GM18909 (cell line): ENCODE data around the gene KDF1.

Experiments used
- ATAC-seq: cut with Tn5 transposase; IDR thresholded peaks from one replicate; pipeline ENCODE4 v1.9.1; 2021; ENCODE audit warnings: mild to moderate bottlenecking; ENCODE audit not compliant: unreplicated experiment, poor library complexity

Gene KDF1, protein sequence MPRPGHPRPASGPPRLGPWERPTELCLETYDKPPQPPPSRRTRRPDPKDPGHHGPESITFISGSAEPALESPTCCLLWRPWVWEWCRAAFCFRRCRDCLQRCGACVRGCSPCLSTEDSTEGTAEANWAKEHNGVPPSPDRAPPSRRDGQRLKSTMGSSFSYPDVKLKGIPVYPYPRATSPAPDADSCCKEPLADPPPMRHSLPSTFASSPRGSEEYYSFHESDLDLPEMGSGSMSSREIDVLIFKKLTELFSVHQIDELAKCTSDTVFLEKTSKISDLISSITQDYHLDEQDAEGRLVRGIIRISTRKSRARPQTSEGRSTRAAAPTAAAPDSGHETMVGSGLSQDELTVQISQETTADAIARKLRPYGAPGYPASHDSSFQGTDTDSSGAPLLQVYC

DNA sequence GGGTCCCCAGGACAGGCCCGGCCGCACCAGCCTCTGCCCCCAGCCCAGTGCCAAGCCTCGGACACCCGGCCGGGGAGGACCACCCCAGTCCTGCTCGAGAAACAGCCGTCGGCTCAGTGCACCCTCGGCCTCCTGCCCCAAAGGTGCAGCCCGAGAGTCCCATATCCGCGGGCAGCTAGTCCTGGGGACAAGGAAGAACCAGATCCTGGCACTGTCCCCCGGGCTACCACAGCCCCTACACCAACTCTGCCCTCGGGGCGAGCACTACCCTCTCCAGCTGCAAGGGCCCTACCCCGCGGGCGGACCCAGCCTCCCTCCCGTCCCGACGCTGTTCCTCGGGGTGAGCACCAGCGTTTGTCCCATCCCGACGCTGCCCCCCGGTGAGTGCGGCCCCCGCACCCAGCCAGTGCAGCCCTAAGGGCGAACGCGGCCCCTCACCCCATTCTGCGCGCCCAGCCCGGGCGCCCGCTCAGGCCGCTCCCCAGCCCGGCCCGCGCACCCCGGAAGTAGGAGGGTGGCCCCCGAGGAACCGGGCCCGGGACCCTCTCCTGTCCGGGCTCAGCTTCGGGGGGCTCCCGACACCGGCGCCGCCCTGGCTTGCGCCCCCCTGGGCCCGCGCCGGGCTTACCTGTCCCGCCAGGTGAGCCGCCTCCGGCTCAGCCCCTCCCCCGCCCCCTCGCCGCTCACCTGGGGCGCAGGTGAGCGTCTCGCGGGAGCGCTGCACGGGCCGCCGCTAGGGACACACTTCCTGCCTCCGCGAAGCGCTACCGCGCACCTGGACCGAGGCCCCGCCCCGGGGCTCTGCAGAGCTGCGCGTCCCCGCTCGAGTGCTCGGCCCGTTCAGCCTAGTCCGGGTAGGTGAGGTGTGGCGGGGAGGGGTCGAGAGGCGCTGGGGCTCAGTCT is at the start of gene KDF1:
KDF1 (minus strand) TSS at position 747 of the 903 bp plus-strand sequence. CDS start 8,088 bp downstream, outside the sequence.
- ATAC-seq: no peak

DNA sequence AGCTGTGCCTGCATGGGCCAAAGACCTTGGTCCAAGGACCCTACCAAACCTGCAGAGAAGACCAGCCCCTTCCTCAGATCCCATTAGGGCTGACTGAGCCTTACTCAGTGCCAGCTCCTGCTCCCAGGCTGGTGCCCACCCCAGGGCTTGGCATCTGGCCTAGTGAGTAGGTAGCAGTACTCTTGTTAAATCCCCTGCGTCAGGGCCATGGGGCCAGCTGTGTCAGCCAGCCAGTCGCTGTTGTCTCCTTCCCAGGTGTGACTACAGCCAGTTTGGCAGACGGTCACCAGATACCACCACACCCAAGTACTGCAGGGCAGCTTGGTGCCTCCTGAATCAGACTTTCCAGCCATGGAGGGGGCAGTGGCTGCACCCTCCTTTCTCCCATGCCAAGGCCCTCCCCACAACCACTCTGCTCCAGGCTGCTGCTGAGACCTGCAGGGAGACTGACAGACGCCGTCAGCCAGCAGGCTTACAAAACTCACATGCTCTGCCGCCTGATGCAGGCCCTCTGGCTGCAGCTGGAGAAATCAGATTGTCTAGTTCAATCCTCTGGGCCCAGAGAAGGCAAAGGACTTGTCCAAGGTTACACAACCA is 49.4 kb upstream of the KDF1 start:
- ATAC-seq: no peak

DNA sequence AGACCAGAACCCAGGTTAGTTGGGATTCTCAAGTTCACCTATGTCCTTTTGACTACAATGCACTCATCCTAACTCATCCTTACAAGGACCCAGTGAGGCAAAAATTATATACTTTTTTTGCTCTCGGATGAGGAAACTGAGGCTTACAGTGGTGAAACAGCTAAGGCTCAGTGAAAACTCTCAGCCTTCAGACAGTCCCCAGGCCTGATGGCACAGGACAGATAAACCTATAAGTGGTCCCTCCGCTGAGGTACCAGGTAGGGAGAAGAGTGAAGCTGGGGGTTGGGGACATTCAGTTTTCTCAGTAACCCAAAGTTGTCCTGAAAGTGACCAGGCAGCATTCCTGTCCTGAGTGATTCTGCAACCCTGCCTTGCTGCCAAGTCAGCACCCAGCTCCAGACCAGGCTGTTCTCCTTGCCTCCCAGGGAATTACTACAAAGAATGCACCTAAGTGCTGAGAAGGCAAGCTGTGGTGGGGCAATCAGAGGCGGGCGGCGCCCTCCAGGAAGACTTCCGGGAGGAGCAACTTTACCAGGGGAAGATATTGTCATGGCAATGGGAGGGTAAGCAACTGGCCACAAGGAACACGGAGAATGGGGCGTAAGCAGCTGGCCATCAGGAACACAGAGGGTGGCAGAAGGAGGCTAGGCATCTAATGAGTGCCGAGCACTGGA is 47.8 kb upstream of the KDF1 start:
- no peak for ATAC-seq

DNA sequence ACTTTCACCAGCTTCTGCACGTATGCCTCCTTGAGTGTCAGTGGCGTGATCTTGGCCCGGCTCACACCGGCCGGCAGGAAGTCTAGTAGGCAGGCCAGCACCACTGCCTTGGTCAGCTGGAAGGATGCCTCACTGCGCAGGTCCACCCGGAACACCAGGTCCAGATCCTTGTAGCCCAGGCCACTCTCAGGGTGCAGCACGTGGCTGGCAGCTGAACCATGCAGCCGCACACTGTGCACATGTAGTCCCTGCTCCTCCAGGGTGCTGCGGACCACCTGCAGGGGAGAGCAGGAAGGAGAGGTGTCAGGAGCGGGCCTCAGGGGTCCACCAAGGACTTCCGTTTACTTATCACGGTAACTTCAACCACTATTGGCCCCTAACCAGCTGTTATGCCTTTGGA is 46.4 kb upstream of the KDF1 start:
- no peak for ATAC-seq

DNA sequence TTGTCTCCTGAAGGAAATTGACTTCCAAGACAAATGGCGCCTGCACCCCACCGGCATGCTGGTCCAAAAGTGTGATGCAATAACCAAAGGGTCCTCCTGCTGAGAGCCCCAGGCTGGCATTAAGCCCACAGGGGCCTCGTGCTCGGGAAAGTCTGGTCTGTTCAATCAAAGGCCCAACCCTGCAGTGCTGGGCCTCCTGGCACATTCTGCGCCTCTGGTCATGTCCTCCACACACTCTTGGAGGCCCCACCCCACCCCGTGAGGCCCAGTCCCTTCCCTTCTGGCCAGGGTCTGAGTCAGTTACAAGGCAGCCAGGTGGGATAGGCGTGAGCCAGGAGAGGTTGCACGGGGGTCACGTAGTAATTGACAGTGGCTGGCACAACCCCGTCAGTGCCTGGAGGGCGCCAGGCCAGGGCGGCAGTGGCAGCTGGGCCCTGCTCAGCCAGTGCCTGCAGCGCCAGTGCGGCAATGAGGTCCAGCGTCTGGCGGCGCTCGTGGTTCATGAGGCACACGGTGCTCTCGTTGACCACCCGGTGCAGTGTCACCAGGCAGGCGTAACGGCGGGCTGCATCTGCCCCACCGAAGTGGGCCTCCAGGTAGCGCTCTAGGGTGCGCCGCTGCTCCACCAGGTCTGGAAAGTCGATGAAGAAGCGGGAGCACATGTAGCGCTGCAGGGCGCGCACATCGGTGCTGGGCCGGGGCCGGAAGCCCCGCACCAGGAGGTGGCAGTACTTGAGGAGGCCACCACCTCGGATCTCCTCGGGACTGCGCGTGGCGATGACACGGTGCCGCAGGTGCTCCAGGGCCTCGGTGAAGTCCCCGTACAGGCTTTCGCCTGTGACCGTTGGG is 45.6 kb upstream of the KDF1 start:
- ATAC-seq: no peak

DNA sequence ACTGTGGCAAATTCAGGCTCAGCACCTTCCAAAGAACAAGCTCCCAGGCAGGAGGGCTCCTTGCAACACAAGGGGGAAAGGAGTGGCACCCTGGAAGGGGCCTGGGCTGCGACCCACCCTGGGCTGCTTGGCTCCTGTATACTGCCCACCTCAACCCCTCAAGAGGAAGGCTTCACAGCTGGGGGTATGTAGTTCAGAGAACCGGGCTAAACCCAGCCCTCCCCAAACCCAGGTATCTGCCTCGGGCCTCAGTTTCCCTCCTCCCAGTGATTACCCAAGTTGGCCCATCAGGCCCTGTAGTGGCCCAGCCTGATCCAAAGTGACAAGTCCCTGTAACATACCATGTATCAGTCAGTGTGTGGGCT is 44.9 kb upstream of the KDF1 start:
- no peak for ATAC-seq

DNA sequence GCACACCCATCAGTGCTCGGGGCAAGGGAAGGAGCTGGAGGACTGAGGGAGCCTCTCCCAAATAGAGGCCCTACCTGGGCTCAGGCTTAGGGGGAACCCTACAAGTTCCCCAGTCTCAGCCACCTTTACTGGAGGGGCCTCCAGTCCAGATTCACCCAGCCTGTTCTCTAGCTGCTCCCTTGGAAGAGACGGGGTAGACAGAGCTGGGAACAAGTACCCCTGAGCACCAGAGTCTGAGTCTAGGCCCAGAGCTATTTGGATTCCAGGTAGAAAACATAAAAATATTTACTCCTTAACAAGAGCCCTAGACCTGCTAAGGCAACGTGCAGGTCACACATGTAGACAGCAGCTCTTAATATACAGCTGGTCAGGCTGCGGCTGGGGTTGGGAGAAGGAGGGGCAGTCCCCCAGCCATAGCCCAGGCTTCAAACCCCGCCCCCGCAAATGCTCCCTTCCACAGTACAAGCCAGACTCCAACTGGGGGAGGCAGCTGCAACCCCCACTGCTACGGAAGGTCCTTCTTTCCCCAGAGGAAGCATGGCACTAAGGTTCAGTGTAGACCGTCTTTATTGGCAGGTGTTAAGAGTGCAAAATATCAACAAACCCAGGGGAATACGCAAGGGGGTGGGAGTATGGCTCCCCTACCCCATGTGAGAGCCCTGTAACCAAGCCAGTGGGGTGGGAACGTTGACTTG is 44.4 kb upstream of the KDF1 start:
- no peak for ATAC-seq

DNA sequence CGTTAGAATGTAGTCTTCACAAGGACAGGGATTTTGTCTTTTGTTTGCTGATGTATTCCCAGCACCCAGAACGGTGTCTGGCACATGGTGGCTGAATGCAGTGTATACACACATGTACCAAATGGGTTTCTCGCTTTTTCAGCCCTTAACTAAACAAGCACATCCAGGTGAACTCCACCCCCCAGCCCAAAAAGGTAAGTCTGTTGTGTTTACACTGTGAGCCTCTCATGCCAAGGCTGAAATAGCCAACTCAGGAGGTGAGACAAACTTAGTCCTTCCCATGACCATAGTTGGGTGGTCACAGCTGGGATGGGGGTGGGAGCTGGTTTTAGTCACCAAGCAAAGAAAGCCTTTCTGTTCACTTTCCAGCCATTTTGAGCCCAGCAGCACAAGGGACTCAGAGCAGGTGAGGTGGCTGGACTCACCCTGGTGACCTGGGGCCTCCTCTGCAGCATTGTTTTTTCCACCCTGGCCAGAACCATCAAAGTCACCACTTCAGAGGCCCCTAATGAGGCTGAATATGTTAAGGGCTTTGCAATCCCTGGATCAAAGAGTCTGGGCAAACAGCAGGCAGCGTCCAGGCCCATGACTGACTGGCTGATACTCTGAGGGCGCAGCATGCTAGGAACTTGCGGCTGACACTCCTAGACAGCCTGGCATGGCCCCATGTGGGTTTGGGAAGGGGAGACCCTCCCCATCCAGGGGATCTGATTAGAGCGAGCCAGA is 43.6 kb upstream of the KDF1 start:
- no peak for ATAC-seq

DNA sequence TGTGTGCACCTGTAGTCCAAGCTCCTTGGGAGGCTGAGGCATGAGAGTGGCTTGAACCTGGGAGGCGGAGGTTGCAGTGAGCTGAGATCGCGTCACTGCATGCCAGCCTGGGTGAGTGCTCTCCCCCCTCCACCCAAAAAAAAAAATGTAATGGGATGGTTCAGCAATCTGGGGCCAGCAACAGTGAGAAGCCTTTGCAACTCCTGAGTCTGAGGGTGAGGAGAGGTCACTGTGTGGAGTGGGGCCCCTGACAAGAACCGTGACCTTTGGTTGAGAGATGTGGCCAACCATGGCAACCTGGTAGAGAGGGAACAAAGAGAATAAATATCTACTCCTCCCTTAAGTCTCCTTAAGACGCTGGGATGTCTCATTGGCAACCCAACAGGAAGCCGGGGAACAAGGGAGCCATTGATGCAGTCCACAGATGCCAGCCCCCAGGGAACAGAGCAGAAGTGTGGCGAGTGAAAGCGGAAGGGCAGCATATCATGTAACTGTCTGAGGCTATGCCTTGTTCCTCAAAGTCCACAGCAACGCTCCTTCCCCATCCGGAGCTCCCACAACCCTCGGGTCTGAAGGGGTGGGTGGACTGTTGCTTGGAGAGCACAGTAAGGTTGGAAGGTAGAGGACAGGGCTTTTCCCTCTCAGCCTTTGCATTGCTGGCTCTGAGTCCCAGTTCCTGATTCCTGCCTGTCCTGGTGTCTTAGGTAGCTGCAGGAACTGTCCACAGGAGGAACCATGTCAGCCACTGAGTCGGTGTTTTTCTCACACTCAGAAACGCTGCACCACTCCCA is 41.5 kb upstream of the KDF1 start:
- ATAC-seq: no peak

DNA sequence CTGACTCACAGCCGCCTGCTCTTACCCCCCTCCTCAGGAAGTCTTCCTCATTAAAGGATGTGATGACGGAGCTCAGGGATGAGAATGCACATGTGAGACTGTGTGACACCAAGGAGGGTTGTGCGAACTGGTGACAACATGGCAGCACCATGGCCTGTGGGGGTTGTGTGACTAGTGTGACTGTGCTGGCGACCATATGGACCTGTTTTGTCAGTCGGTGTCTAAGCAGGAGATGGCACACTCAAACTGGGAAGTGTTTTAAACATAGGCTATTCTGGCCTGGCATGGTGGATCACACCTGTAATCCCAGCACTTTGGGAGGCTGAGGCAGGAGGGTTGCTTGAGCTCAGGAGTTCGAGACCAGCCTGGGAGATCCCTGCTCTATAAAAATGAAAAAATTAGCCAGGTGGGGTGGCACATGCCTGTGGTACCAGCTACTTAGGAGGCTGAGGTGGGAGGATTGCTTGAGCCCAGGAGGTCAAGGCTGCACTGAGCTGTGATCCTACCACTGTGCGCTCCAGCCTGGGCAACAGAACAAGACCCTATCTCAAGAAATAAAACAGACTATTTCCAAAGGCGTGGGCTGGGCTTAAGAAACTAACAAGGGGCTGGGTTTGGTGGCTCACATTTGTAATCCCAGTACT is 40.7 kb upstream of the KDF1 start:
- no peak for ATAC-seq

DNA sequence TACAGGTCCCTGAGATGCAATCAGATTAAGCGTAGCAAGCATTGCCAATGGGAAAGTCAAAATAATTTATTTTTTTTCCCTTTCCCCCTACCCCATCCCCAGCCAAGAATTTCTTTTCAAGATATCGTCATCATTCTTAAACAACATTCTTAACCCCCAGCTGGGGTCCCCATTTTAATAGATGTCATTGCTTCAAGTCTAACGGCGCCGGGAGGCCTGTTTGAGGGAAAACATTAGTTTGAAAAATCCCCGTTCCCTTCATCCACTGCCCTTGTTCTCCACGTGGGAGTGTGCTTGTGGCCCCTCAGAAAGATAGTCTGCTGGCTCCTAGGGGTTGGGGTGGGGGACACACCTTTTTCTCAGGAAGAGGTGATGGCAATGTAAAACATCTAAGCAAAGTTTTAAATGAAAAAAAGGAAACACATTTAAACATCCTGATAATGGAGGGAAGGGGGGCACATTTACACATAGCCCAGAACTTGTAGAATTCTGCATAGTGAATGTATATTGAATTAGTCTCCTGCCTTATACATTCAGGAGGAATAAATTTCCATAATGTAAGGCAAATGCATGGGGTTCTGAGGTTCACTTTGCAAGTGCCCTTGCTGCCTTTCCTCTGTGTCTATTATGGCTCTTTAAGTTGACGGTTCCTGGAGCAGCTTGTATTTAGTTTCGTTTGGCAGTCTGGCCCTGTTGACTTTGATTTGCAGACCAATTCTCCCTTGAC is 40.0 kb upstream of the KDF1 start:
- no peak for ATAC-seq

DNA sequence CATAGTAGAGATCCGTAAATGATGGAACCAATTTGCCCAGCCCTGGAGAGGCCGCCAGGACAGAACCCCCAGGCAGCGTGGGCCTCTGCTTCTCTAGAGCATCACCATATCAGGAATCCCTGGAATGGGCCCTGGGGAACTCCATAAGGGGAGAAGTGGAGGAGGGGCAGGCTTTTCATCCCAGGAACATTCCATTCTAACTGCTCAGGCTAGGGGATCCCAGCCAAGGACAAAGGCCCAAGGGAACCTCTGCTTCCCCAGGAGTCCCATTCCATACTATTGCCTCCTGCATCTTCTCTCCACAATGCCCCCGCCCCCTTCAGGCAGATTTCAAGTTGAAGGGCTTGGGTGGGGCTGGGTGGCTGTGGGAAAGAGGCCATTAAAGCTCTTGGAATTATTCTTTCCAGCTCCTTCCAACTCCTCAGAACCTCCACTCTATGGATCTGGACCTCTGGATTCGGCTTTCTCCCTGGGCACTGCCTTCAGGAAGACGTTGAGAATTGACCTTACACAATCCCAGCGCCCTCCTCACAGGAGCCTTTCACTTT is 39.2 kb upstream of the KDF1 start:
- ATAC-seq: no peak

DNA sequence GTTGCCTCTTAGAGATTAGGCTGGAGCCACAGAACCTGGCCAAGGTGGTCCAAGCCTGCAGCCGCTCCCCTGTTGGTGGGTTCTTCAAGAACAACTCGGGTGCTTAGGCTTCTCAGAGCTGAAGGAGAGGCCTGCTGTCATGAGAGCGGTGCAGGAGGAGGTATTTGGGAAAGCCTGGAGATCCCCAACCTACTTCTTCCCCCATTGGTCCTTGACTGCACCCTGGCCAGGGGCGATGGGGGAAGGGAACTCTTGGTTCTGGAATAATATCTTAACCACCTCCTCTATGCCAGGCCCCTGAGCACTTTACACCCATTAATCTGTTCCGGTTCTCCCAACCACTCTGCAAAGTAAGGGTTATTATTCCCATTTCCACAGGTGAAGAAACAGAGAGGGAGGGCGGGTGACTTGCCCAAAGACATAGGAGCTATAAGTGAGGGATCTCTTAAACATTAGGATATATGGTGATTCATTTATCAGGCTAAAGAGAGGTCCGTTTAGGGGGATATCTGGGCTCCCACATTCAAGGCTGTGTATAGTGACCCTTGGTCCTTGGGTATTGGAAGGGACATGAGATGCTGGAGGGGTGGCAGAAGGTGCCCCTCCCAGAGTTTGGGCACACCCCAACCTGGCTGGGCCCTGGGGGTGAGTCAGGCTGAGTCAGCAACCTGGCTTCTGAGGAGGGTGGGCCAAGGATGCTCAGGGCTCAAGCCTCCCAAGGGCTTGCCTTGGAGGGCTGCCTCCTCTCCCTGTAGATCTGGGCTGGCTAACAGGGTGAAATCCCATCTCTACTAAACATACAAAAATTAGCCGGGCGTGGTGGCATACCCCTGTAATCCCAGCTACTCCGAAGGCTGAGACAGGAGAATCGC is 38.4 kb upstream of the KDF1 start:
- ATAC-seq: no peak

DNA sequence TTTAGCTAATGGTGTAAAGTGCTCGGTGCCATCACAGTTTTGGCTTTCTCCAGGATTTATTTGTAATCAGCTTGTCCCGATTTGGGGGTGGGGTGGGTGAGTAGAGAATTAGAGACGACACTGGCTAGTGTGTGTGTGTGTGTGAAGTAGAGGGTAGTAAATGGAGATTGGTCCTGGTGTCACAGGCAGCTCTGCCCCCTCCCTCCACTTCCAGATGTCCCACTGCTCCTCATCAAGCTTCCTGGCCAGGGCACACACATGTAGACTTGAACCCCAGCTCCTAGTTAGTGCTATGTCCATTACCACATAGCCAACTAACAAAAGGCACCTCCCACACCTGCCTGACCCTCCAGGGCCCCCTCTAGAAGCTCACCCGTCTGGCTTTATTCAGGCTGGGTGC is 36.4 kb upstream of the KDF1 start:
- ATAC-seq: no peak

DNA sequence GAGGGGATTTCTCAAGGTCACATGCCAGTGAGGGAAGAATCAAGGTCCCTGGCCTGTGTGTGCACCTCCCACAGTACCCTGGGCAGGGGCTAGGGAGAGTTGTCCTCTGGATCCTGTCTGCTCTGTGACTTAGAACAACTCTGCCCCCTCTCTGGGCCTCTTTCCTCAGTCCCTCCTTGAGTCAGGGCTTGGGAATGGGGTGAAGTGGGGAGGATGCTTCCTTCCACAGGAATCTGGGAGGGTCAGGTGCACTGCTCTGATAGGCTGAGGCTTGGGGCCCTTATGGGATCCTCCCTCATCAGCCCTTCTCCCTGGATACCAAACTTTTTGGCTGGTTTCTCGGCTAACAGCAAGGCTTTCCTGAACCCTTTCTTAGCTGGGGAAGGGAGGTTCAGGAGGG is 35.8 kb upstream of the KDF1 start:
- ATAC-seq: no peak
